ENCODE measurements around the gene POLL.

- TF ChIP-seq POLR2AphosphoS5 (IDR thresholded peaks at IDR 0.05; ENCODE audit: borderline replicate concordance, low read depth, low read length) (no peak), FOXP2 (optimal IDR thresholded peaks at IDR 0.05; ENCODE audit: control extremely low read depth, extremely low read length, insufficient read depth) (no peak), EZH2 (IDR thresholded peaks at IDR 0.05) (no peak)
Observed at GRCh38 chr10:101565936-101566332, 22.1 kb downstream of the POLL start.
